HG03280 (cell line): ENCODE results near the gene UBE3D.
"Not testable (repeated sequence)": the region's sequence is repeated elsewhere in the genome, so short reads cannot be mapped to it uniquely, and the experiment has no call there.

Source experiments
- ATAC-seq: cut with Tn5 transposase; IDR thresholded peaks from one replicate; pipeline ENCODE4 v1.9.1; 2021; ENCODE audit warnings: mild to moderate bottlenecking, moderate library complexity; ENCODE audit not compliant: unreplicated experiment

The UBE3D gene

DNA sequence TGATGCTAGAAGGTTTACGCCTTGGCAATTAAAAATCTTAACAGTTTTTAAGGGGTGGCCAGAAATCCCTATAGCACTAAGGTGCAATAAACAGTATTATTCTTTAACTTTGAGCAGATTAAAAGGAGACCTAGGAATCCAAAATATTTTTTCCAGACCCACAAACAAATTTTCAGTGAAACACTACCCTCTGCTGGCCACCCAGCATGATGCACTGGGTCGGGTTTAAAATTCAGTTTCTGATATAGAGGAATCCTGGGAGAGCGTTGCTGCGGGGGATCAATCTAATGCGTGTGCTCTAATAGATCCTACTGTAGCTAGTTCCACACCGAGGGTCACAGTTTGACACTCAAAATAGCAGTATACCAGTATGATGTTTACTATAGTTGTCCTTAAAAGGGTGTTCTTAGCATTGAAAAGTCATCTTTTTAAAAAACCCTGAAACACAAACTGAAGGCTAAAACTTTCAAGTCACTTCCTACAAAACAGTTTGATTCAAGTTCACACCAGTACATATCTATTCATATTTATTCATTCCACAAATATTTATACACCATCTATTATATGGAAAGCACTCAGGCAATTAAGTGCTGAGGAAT lies 10.2 kb downstream of the UBE3D start:
- ATAC-seq = peak; percentile 51

DNA sequence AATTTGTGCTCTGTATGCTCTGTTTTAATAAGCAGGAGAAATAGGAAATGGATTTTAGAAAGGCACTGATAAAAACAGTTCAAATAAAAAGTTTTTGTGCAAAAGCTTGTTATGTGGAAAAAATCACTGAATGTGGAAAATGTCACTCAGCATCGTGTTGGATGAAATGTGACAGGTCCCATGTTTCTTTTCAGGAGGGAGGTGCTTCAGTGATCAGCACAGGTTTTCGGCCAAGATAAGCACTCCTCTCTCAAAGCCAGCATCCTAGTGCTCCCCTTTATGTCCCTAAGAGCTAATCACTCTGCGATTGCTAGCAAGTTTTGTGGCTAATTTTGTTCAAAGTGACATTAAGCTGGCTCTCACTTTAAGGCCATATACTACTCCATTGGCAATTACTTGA lies 12.0 kb downstream of the UBE3D start:
- no peak for ATAC-seq

DNA sequence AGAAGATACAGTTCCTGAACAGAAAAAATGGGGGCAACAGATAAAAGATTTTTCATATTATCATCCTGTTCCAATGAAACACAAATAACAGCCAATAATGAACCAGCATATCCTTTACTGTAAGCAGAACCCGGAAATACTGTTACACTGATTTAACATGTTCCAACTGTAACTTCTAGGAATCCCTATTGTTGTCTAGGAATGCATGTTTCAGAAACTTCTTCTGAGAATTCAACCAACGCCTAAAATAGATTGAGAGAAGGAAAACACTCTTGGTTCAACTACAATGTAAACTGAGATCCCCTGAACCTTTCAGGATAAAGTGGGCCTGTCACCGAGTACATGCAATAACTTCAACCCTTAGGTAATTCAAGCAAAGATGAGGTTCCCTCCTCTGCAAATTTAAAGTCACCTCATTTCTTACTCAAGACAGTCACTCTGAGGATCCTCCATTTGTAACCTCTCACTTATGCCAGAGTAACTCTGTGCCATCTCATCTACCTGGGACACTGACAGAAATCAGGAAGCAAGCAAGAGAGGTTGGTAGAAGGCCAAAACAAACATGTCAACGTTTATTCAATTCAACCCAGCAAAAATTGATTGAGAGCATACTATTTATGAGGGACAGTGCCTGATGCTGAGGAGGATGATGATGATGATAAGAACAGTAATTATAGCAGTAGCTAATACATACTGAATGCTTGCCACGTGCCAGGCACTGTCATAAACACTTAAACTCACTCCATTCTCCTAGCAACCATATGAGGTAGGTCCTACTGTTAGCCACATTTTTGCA lies 14.1 kb downstream of the UBE3D start:
- no peak for ATAC-seq

DNA sequence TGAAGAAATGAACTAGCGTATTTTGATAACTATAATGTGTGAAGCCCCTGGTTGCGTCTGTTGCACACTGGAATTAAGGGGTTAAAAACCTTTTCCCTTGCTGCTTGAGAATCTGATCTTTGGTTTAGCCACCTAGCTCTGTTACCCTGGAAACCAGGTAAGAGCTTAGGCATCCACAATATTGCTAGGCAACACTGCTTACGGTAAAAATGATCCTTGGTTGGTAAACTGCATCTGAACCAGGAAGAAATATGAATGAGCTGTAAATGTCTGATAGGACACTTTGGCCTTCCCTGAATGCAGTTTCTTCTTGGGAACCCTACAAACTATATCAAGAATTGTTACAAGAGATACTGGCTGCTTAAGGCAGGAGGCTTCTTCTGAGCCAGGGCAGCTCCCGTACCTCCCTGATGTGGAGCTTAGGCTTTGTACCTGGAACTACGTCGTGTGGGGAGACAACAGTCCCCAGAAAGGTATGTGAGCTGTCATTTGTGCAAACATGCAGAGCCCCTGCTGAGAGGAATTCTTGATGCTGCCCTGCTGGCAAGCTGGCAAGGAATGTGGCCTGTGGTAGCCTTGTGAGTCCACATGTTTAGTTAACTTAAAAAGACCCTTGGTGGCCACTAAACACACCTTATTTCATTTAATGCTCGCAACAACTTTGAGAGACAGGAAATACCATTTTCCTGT lies 18.4 kb downstream of the UBE3D start:
- ATAC-seq = no peak

DNA sequence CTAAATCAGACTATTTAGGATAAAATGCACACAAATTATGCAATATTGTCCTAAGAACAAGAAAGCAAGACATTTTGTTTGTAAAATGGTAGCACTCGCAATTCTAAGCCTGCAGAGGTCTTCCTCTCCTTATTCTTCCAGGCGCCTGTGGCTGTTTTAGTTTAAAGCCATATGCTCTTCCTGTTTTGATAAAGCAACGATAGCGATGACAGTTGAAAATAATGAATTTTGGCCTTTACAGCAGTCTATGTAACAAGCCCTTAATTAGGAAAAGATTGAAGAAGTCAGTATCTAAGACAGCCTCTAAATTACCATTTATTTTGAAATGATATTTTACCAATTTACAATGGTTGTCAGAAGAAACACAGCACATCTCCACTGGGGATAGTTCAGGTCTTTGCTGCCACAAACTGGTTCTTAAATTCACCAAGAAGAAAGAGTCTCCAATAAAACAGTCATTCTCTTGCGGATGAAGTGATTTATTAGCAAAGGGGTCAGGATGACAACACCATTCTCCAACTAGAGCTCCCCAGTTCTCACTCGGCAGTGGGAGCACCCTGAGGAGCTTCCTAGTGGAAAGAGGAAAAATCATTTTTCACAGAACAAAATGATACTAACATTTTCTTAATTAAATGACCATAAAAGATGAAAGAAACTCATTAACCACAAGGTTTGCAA lies 21.4 kb downstream of the UBE3D start:
- ATAC-seq = no peak

DNA sequence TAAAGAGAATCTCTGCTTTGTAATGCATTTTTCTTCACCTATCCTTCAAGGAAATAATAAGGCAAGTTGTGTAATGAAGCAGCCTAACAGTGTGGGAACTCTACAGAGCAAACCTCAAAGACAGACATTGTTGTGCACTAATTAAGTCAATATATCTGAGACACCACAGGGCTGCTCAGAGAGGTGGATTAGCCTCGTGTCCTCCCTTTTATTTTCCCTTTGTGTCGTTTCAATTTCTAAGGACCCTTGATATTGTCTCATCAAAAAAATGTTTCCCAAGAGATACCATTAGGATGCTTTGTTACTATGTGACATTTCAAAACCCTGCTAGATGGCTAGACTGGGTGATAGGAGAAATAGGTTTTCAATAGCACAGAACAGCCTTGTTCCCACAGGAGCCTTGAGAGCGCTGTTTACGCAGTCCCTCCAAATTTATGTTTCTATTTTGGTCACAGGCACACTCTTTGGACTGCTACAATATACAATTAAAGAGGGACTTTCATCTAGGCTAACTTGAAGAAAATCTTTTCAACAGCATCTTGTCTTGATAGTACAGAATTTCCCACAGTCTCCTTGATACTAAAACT lies 23.1 kb downstream of the UBE3D start:
- no peak for ATAC-seq

DNA sequence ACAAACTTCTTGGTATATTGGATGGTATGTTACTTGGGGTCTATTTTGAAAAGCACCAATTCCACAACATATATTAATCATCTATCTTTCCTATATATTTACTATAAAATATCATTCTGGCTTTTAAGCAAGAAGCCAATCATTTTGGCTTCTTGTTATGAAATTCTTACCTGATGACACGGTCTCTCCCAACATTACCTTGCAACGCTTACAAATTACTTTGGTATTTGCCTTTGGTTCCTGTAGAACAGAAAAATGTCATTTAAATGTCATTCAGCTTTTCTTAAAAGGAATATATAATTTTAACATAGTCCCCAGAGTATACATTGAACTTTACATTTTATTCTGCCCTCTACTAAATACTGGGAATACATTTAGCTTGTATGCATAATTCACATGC lies 27.4 kb downstream of the UBE3D start:
- no peak for ATAC-seq

DNA sequence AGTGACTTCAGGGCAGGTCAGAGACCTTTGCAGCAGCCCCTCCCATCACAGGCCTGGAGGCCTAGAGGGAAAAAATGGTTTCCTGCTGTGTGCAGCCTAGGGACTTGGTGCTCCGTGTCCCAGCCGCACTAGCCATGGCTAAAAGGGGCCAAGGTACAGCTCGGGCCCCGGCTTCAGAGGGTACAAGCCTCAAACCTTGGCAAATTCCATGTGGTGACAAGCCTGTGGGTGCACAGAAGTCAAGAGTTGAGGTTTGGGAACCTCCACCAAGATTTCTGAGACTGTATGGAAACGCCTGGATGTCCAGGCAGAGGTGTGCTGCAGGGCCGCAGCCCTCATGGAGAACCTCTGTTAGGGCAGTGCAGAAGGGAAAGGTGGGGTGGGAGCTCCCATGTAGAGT lies 34.0 kb downstream of the UBE3D start:
- ATAC-seq = no peak

DNA sequence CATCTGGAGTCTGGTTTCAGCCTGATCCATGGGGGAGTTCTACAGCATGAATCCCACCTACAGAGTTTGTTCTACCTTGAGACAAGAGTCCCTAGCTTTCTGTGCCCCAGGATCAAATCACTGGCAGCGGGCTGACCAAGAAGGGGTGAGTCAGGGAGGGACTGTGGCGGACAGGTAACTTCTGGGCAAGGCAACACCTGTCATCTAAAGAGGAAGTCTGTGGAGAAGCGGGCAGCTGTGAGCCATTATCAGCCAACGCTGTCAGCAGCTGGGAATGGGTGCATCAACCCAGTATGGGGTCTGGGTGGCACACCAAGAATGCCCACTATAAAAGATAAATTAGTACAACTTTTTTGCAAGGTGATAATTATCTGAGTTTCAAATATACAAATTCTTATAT lies 45.9 kb downstream of the UBE3D start:
- ATAC-seq = no peak

DNA sequence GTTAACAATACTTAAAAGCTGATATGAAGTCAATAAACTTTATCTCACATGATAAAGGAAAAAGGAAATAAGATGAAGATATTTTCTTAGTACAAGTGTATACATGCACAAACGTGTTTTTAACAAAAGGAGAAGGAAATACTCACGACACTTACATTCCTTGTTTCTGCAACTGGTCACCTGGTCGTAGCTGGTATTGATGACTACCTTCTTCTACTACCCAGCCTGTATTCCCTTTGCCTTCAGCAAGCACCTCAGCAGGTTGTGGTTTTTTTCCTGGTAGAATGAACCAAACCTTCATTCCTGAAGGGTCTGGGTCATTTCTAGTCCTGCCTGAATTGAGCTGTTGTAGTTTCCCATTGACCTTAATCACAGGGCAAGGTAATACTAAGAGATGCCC lies 54.5 kb downstream of the UBE3D start:
- ATAC-seq = not testable (repeated sequence)

DNA sequence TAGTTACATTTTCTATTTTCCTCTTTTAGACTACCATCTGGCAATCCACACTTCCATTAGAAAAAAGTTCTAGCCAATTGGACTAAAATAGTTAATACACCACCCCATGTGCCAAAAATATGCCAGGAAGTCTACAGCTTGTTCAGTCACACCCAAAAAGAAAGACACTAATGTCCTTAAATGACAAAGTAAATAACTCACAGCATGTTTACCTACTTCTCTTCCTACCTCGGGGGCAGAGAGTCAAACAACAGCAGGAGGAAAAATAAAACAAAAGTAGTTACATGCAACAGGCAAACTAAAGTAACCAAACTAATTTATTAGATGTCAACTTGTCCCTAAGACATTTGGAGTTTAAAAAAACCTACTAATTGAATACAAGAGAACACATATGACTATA lies 57.0 kb downstream of the UBE3D start:
- ATAC-seq = no peak

DNA sequence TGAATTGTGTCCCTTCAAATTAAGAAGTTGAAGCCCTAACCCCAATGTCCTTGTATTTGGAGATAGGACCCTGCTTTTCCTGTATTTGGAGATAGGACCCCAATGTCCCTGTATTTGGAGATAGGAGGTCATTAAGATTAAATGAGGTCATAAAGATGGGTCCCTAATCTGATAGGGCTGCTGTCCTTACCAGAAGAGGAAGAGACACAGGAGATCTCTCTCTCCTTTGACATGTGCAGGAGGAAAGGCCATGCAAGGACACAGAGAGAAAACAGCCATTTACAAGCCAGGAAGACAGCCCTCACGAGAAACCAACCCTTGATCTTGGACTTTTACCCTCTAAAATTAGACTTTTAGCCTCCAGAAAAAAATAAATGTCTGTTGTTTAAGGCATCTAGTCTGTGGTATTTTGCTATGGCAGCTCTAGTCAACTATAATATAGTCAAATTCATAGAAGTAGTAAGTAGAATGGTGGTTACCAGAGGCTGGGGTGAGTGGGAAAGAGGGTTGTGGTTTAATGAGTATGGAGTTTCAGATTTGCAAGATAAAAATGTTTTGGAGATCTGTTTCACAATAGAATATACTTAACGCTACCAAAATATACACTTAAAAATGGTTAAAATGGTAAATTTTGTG lies 59.3 kb downstream of the UBE3D start:
- ATAC-seq = no peak

DNA sequence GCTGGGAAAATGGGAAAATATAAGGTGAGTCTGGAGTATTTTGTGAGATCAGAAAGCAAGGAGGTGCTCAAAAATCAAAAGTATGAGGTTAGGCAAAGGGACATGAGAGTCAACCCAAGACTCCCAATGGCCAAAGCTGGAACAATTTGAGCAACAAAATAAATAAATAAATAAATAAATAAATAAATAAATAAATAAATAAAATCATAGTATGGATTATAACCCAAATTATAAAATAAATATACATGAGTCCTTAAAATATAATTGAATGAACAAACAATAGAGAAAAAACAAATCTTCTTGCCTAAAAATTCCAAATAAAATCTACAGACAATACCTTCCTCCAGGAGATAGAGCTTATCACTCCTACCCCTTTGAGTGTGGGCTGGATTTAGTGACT lies 69.5 kb downstream of the UBE3D start:
- ATAC-seq = no peak

DNA sequence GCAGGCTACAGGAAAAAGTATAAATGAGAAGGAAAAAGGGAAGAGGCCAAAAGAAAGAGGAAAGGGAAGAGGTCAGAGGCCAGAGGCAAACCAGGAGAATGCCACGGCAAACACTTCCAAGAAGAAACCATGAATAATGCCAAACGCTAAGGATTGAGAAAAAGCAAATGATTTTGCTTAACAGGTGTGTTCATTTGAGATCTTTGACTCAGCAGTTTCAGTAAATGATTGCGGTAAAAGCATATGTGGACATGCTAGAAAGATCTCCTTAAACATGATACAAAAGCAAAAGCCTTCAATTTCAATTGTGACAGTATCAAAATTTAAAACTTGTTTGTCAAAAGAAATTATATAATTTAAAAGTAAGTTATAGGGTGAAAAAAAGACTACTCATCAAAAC lies 70.6 kb downstream of the UBE3D start:
- no peak for ATAC-seq

DNA sequence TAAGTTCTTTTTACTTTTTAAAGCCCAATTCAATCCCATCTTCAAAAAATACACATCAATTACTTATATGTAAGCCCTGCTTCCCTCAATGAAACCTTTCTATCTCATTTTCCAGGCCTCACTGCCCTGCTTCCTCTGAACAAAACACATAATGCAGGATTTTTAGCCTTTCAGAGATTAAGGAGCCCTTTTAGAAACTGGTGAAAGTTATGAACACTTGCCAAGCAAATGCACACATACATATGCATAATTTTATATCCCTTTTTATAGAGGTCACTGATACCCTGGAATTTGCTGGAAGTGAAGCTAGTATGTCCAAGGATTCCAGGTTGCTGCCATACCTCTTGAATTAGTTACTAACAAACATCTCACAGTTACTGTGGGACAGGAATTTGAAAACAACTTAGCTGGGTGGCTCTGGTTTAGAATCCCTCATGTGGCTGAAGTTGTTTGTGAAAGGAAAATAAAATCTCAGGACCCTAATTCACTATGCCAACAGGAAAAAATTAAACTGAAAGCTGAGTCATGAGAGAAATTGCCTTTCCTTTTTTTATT lies 75.8 kb downstream of the UBE3D start:
- ATAC-seq = no peak

DNA sequence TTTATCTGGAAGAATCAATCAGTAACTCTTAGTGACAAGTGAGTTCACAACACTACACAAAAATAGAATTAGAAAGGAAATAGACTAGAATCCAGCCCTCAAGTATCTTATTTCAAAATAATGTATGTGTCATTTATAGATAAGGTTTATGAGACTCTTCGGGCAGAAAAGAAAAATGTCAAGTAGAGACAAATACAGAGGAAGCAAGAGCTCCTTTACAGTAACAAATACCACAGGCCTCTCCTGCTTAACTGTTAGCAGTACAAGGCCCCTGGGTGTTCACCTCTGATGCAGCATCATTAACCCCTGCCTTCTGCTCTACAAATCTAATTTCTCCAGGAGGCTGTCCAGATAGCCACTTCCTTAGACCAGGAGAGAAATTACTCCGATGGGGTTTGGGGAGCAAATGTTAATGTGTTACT lies 76.7 kb downstream of the UBE3D start:
- no peak for ATAC-seq

DNA sequence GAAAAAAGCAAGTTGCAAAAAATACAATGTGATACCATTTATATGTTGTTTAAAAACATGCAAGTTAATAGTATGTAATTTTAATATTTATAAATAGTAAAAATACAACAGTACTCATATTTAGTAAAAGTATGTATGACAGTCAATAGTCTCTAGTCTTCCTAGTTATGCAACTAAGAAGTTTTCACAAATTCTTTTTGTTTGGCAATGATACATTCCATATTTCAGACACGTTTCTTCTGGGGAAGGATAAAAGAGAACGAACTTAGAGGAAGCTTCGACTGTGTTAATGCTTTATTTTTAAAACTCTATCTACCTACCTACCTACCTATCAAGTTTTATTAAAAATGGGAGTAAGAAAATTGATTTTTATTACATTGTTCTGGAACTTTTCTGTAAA lies 77.7 kb downstream of the UBE3D start:
- no peak for ATAC-seq

DNA sequence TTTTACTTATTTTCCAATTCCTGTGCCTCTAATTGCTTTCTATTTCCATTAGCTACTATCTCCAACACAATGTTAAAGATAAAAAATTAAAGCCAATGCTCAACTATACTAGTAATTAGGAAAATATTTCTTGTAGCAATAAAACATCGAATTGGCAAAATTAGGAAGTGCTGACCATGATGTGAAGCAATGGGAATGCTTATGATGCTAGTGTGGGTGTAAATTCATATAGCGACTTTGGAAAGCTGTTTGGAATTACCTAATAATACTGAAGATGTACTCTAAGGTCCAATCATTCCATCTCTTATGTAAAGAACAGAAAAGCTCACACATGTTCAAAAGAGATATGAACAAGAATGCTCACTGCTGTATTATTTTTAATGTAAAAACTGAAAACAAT lies 78.2 kb downstream of the UBE3D start:
- ATAC-seq = no peak

DNA sequence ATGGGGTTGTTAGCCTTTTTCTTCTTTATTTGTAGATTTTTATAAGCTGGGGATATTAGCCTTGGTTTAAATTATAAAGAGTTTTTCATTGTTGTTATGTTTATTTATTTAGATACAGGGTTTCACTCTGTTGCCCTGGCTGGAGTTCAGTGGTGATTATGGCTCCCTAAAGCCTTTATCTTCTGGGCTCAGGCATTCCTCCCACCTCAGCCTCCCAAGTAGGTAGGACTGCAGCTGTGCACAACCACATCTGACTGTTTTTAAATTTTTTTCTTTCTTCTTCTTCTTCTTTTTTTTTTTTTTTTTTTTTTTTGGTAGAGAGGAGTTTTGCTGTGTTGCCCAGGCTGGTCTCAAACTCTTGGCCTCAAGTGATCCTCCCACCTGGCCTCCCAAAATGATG lies 80.9 kb downstream of the UBE3D start:
- ATAC-seq = no peak

DNA sequence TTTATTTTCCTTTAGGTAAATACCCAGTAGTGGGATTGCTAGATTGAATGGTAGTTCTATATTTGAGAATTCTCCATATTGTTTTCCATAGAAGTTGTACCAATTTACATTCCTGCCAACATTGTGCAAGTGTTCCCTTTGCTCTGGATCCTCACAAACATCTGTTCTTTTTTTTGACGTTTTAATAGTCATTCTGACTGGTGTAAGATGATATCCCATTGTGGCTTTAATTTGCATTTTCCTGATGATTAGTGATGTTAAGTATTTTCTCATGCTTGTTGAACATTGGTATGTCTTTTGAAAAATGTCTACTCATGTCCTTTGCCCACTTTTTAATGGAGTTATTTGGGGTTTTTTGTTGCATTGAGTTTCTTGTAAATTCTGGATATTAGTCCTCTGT lies 85.6 kb downstream of the UBE3D start:
- no peak for ATAC-seq

DNA sequence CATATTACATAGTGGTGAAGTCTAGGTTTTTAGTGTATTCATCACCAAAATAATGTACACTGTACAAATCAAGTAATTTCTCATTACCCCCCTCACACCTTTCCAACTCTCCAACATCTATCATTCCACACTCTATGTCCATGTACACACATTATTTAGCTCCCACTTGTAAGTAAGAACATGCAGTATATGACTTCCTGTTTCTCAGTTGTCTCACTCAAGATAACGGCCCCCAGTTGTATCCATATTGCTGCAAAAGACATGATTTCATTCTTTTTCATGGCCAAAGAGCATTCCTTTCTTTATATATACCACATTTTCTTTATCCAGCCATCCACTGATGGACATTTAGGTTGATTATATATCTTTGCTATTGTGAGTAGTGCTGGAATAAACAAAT lies 86.0 kb downstream of the UBE3D start:
- no peak for ATAC-seq
